HepG2 (cell line): ENCODE results near the gene NAMPT. TPM values are rescaled to one million over a fixed set of nuclear protein-coding genes. Genes with fewer than 3 reads are reported as not detected.

Experiments used
- ATAC-seq: fragments of 200-7000 bp; cut with Tn5 transposase; 3 replicates; pipeline ENCODE4 v1.9.1; 2020; ENCODE audit warnings: mild to moderate bottlenecking, moderate library complexity
- BruUV-seq: library from RNA; stranded (reverse); fragments of 400-500 nt; replicated peaks from 2 replicates; lab custom pipeline; 2021; lab: Mats Ljungman, UMichigan
- CTCF ChIA-PET: fragments of 300-600 bp; formaldehyde crosslinking; extraction: SDS; loops from one replicate; lab custom pipeline; 2021; ENCODE audit warnings: low total read pairs, inconsistent platforms, low intra/inter-chr PET ratio; lab: Yijun Ruan, JAX
- POLR2A ChIA-PET: fragments of 350-600 bp; sonication (Branson Sonifier 250); formaldehyde crosslinking; loops from one replicate; lab custom pipeline; 2020; ENCODE audit warnings: antibody characterized with exemption, inconsistent platforms; lab: Yijun Ruan, JAX
- DNase-seq: peaks from one replicate; pipeline ENCODE4 v3.0.0-alpha.2; 2015; ENCODE audit warnings: low spot score
- FAIRE-seq: peaks from 3 replicates; lab custom pipeline; 2011; peaks lifted over from hg19 to GRCh38; lab: Jason Lieb, UNC
- H2AFZ ChIP-seq: one replicate; pipeline ENCODE4 v1.6.1; 2011; ENCODE audit warnings: low read length, inconsistent platforms
- H3K27ac ChIP-seq: fragments of 300-600 bp; 3 replicates; pipeline ENCODE4 v1.8.0; 2011; ENCODE audit warnings: mixed run types, mild to moderate bottlenecking, mixed read lengths, low read length, inconsistent platforms; ENCODE audit not compliant: insufficient read depth; ENCODE audit errors: extremely low read length
- H3K27me3 ChIP-seq, 2 experiments: fragments of 200-600 bp in 1 of 2; 2 replicates in 1 of 2; 3 replicates in 1 of 2; pipeline versions ENCODE4 v1.6.0 to v1.8.0; 2011; ENCODE audit warnings: low read length in 2 of 2, mild to moderate bottlenecking in 2 of 2, moderate library complexity in 2 of 2, inconsistent platforms in 1 of 2; ENCODE audit not compliant: insufficient read depth in 2 of 2, control insufficient read depth in 1 of 2
- H3K36me3 ChIP-seq, 2 experiments: fragments of 200-600 bp in 1 of 2; replicated peaks in 1 of 2; 2 replicates in 1 of 2; 3 replicates in 1 of 2; pipeline versions ENCODE4 v1.5.1 to v1.8.0; 2011; ENCODE audit warnings: low read length in 2 of 2, inconsistent platforms in 1 of 2; ENCODE audit not compliant: insufficient read depth in 2 of 2, control insufficient read depth in 1 of 2
- H3K4me1 ChIP-seq: 2 replicates; pipeline ENCODE4 v1.5.1; 2012; ENCODE audit warnings: low read length, inconsistent platforms; ENCODE audit not compliant: insufficient read depth
- H3K4me2 ChIP-seq: 2 replicates; pipeline ENCODE4 v1.6.0; 2011; ENCODE audit warnings: low read depth, low read length, inconsistent platforms
- H3K4me3 ChIP-seq, 3 experiments: fragments of 200-600 bp in 1 of 3; sonication (generic), shearing (Covaris generic) in 1 of 3; replicated peaks in 1 of 3; 2 replicates each; pipeline ENCODE4 v1.5.1; 2011 to 2016; ENCODE audit warnings: low read length in 3 of 3, inconsistent platforms in 2 of 3, low read depth in 2 of 3, mild to moderate bottlenecking in 2 of 3, control low read depth in 1 of 3, mixed read lengths in 1 of 3; ENCODE audit not compliant: insufficient read depth in 1 of 3
- H3K79me2 ChIP-seq: one replicate; pipeline ENCODE4 v1.6.1; 2011; ENCODE audit warnings: low read length, inconsistent platforms; ENCODE audit not compliant: insufficient read depth
- H3K9ac ChIP-seq: 2 replicates; pipeline ENCODE4 v1.6.0; 2011; ENCODE audit warnings: mild to moderate bottlenecking, low read depth, low read length, inconsistent platforms; ENCODE audit not compliant: insufficient read depth
- H3K9me3 ChIP-seq: 2 replicates; pipeline ENCODE4 v1.5.1; 2012; ENCODE audit warnings: mild to moderate bottlenecking, low read length
- H4K20me1 ChIP-seq: 2 replicates; pipeline ENCODE4 v1.6.0; 2011; ENCODE audit warnings: inconsistent platforms, mild to moderate bottlenecking, low read length, moderate library complexity; ENCODE audit not compliant: insufficient read depth
- BORCS8-MEF2B ChIP-seq: sonication (generic); formaldehyde crosslinking; IDR thresholded peaks from 2 replicates; pipeline ENCODE4 v1.8.0; 2022; ENCODE audit warnings: mild to moderate bottlenecking, missing genetic modification reagents
- EHMT2 ChIP-seq: fragments of 200-600 bp; sonication (generic); IDR thresholded peaks from 2 replicates; pipeline ENCODE4 v1.7.0; 2017; ENCODE audit warnings: antibody characterized with exemption, low read depth, low read length, borderline replicate concordance
- FOXA3 ChIP-seq: IDR thresholded peaks from 2 replicates; pipeline ENCODE4 v1.6.1; 2016; ENCODE audit warnings: missing genetic modification reagents, missing compliant biosample characterization
- HOXA9 ChIP-seq: sonication (generic); formaldehyde crosslinking; IDR thresholded peaks from 2 replicates; pipeline ENCODE4 v1.8.1; 2022; ENCODE audit warnings: missing genetic modification reagents, mild to moderate bottlenecking, moderate library complexity, borderline replicate concordance
- U2AF2 ChIP-seq: fragments of 200-400 bp; formaldehyde crosslinking; IDR thresholded peaks from 2 replicates; pipeline ENCODE4 v1.6.1; 2017; ENCODE audit warnings: low read depth, mild to moderate bottlenecking, low read length
- ZBTB44 ChIP-seq: sonication (generic); formaldehyde crosslinking; IDR thresholded peaks from 2 replicates; pipeline ENCODE4 v1.4.0; 2020; ENCODE audit warnings: missing genetic modification reagents
- ZFP1 ChIP-seq: IDR thresholded peaks from 2 replicates; pipeline ENCODE4 v1.6.1; 2016
- ZFP36L1 ChIP-seq: sonication (generic); formaldehyde crosslinking; IDR thresholded peaks from 2 replicates; pipeline ENCODE4 v1.8.0; 2022; ENCODE audit warnings: mild to moderate bottlenecking, missing genetic modification reagents, moderate library complexity
- ZNF24 ChIP-seq: fragments of 450-650 bp; IDR thresholded peaks from 2 replicates; pipeline ENCODE4 v1.6.1; 2017; ENCODE audit warnings: antibody characterized with exemption, mild to moderate bottlenecking
- ZNF276 ChIP-seq: sonication (generic); formaldehyde crosslinking; IDR thresholded peaks from 2 replicates; pipeline ENCODE4 v1.4.0; 2020; ENCODE audit warnings: mild to moderate bottlenecking, low read depth, missing genetic modification reagents
- ZNF335 ChIP-seq: sonication (generic); formaldehyde crosslinking; IDR thresholded peaks from 2 replicates; pipeline ENCODE4 v1.4.0; 2020; ENCODE audit warnings: missing genetic modification reagents
- ZNF343 ChIP-seq: sonication (generic); formaldehyde crosslinking; IDR thresholded peaks from 2 replicates; pipeline ENCODE4 v1.4.0; 2020; ENCODE audit warnings: mild to moderate bottlenecking, missing genetic modification reagents
- ZNF558 ChIP-seq: sonication (generic); formaldehyde crosslinking; IDR thresholded peaks from 2 replicates; pipeline ENCODE4 v1.9.0; 2022; ENCODE audit warnings: mild to moderate bottlenecking, missing genetic modification reagents, borderline replicate concordance
- ZNF570 ChIP-seq: sonication (generic); formaldehyde crosslinking; IDR thresholded peaks from 2 replicates; pipeline ENCODE4 v1.4.0; 2020; ENCODE audit warnings: mild to moderate bottlenecking, missing genetic modification reagents, borderline replicate concordance
- ZNF619 ChIP-seq: sonication (generic); formaldehyde crosslinking; IDR thresholded peaks from 2 replicates; pipeline ENCODE4 v1.4.0; 2020; ENCODE audit warnings: mild to moderate bottlenecking, missing genetic modification reagents
- ZNF678 ChIP-seq: sonication (generic); formaldehyde crosslinking; IDR thresholded peaks from 2 replicates; pipeline ENCODE4 v1.4.0; 2020; ENCODE audit warnings: mild to moderate bottlenecking, missing genetic modification reagents
- WGBS: methylation state at CpG from one replicate; pipeline ENCODE4 v1.1.6; 2017; ENCODE audit warnings: low lambda C conversion rate; 5-methylcytosine and 5-hydroxymethylcytosine counted together
- in situ Hi-C: cut with HindIII; loops from 2 replicates; pipeline ENCODE4 v1.10.0; 2017; ENCODE audit warnings: low pct_unique_long_range_greater_than_20kb; ENCODE audit not compliant: extremely low pct_ligation_motif_present
- intact Hi-C: fragments of 100-400 bp; cut with micrococcal nuclease; formaldehyde crosslinking; loops from one replicate; pipeline ENCODE4 v1.10.0; 2022; ENCODE audit not compliant: unreplicated experiment
- polyA plus RNA-seq, 8 experiments: library from polyadenylated mRNA; depleted of rRNA in 3 of 8; stranded (reverse) in 7 of 8; unstranded in 1 of 8; fragments of >200 nt; fragmentation: Illumina TruSeq in 4 of 8; extraction: Trizol in 4 of 8; gene quantifications; 2 replicates each; pipeline versions ENCODE4 v1.2.1 to v1.2.3, GENCODE V29; 2011 to 2016; ENCODE audit warnings: low read depth in 4 of 8, missing spikeins in 1 of 8, mixed read lengths in 1 of 8; ENCODE audit not compliant: insufficient read depth in 1 of 8
- total RNA-seq, 5 experiments: library from RNA; depleted of rRNA; stranded (reverse); fragments of >200 nt; fragmentation: Illumina TruSeq; extraction: Trizol; gene quantifications; 2 replicates each; pipeline ENCODE4 v1.2.3, GENCODE V29; 2016; ENCODE audit warnings: low read depth in 1 of 5
- TF ChIP-seq, protein P1 (sequence below): sonication (generic); formaldehyde crosslinking; IDR thresholded peaks from 2 replicates; pipeline ENCODE4 v1.4.0; 2020; ENCODE audit warnings: missing genetic modification reagents
- TF ChIP-seq, protein P2 (sequence below): sonication (generic); formaldehyde crosslinking; IDR thresholded peaks from 2 replicates; pipeline ENCODE4 v1.5.0; 2020; ENCODE audit warnings: missing genetic modification reagents

The NAMPT gene
- total and polyA plus RNA-seq, 2 of the 13 experiments (the other 11 are each of a cell fraction or from before 2014, with no cell fraction given) = 15.8 to 67.7 TPM

GRCh38 chr7:106203473-106203872 is 81.3 kb downstream of the NAMPT start (continued):
- TF ChIP-seq, protein P1, sequence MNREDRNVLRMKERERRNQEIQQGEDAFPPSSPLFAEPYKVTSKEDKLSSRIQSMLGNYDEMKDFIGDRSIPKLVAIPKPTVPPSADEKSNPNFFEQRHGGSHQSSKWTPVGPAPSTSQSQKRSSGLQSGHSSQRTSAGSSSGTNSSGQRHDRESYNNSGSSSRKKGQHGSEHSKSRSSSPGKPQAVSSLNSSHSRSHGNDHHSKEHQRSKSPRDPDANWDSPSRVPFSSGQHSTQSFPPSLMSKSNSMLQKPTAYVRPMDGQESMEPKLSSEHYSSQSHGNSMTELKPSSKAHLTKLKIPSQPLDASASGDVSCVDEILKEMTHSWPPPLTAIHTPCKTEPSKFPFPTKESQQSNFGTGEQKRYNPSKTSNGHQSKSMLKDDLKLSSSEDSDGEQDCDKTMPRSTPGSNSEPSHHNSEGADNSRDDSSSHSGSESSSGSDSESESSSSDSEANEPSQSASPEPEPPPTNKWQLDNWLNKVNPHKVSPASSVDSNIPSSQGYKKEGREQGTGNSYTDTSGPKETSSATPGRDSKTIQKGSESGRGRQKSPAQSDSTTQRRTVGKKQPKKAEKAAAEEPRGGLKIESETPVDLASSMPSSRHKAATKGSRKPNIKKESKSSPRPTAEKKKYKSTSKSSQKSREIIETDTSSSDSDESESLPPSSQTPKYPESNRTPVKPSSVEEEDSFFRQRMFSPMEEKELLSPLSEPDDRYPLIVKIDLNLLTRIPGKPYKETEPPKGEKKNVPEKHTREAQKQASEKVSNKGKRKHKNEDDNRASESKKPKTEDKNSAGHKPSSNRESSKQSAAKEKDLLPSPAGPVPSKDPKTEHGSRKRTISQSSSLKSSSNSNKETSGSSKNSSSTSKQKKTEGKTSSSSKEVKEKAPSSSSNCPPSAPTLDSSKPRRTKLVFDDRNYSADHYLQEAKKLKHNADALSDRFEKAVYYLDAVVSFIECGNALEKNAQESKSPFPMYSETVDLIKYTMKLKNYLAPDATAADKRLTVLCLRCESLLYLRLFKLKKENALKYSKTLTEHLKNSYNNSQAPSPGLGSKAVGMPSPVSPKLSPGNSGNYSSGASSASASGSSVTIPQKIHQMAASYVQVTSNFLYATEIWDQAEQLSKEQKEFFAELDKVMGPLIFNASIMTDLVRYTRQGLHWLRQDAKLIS (CRISPR knock-in tag) = no peak
- TF ChIP-seq U2AF2 (no peak), FOXA3 (no peak), ZNF335 (CRISPR knock-in tag) (no peak), HOXA9 (no peak), EHMT2 (no peak), ZNF570 (CRISPR knock-in tag) (no peak)
- TF ChIP-seq, protein P2, sequence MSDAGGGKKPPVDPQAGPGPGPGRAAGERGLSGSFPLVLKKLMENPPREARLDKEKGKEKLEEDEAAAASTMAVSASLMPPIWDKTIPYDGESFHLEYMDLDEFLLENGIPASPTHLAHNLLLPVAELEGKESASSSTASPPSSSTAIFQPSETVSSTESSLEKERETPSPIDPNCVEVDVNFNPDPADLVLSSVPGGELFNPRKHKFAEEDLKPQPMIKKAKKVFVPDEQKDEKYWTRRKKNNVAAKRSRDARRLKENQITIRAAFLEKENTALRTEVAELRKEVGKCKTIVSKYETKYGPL (CRISPR knock-in tag) = no peak

DNA sequence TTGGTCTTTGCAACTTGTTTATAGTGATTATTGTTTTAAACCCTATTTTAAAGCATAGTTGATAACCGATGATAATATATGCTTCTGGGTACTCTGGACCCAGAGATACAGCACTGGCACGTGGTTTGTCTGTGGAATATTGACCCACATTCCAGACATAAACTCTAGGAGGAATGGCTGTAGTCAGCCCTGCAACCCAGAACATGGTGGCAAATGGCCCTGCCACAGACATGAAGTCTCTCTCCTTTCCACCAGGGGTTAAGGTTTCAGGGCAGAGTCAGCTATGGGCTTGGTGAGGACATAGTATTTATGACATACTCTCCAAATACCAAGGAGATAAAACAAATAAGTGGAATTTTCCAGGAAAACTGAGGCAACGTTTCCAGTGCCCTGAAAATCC is 83.6 kb downstream of the NAMPT start:
- no peaks in the 10 kb centered on the region for H3K79me2 ChIP-seq
- no TSS peak for BruUV-seq
- 2% methylated on average over 3 of the region's 3 CpGs for WGBS
- no peaks in the 10 kb centered on the region for H3K9me3 ChIP-seq
- H3K4me2 ChIP-seq = no peak overlapping the region
- in situ Hi-C loops (no loop called here), intact Hi-C loops (no loop called here)
- H3K27ac ChIP-seq = no peak overlapping the region
- ChIA-PET CTCF (no interaction called here), POLR2A (no interaction called here)
- no peak overlapping the region for H3K4me3 ChIP-seq
- peaks cover 12% of the 10 kb centered on the region; the same call in 1 of the 2 replicates for H3K4me1 ChIP-seq
- no peak for FAIRE-seq
- no peaks in the 10 kb centered on the region for H4K20me1 ChIP-seq
- DNase-seq = no peak
- peak; percentile 54; the same call in 2 of the 3 replicates for ATAC-seq
- H3K27me3 ChIP-seq = no peaks in the 10 kb centered on the region; a peak in 1 of 5 replicates
- no peak overlapping the region for H3K9ac ChIP-seq
- no peaks in the 10 kb centered on the region for H3K36me3 ChIP-seq
- no peak overlapping the region for H2AFZ ChIP-seq
- TF ChIP-seq ZNF276 = no peak
- no peak for TF ChIP-seq ZNF678
- no peak for TF ChIP-seq BORCS8-MEF2B (CRISPR knock-in tag)
- TF ChIP-seq ZFP36L1 (CRISPR knock-in tag) = no peak
- TF ChIP-seq ZNF343 = no peak
- no peak for TF ChIP-seq ZFP1 (CRISPR knock-in tag)
- TF ChIP-seq ZBTB44 (CRISPR knock-in tag) = no peak
- no peak for TF ChIP-seq ZNF24
- no peak for TF ChIP-seq ZNF558 (CRISPR knock-in tag)
- TF ChIP-seq ZNF619 (CRISPR knock-in tag) = no peak
